ENCODE data around the gene POU5F1.

GRCh38 chr6:31208506-31208905 is 38.0 kb upstream of the POU5F1 start:
- TF ChIP-seq, protein P1, sequence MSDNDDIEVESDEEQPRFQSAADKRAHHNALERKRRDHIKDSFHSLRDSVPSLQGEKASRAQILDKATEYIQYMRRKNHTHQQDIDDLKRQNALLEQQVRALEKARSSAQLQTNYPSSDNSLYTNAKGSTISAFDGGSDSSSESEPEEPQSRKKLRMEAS (IDR thresholded peaks at IDR 0.05; ENCODE audit: low read depth, low read length) = no peak
- TF ChIP-seq CTCF (IDR thresholded peaks at IDR 0.05; ENCODE audit: low read depth, low read length) (no peak), POLR2A (IDR thresholded peaks at IDR 0.05; ENCODE audit: extremely low read depth, insufficient read length) (no peak)

All from NB4 (cell line).